HG03139 (cell line): Measurements from ENCODE around the gene ADCY2.

Experiments
- ATAC-seq: cut with Tn5 transposase; IDR thresholded peaks from one replicate; pipeline ENCODE4 v1.9.1; 2021; ENCODE audit not compliant: unreplicated experiment

The ADCY2 gene

GRCh38 chr5:7395947-7396712, at the start of gene ADCY2:
Gene ADCY2, plus strand, starts transcription at chr5:7396138. Its CDS starts 159 bp downstream, at chr5:7396297.
- ATAC-seq: no peak

GRCh38 chr5:7347377-7347776, 48.6 kb upstream of the ADCY2 start:
- ATAC-seq: no peak

- no peak for ATAC-seq
Observed at GRCh38 chr5:7348168-7348854, 47.6 kb upstream of the ADCY2 start.

GRCh38 chr5:7361593-7361992, 34.3 kb upstream of the ADCY2 start:
- no peak for ATAC-seq

- no peak for ATAC-seq
Observed at GRCh38 chr5:7363067-7363677, 32.8 kb upstream of the ADCY2 start.

GRCh38 chr5:7364226-7364875, 31.6 kb upstream of the ADCY2 start:
- ATAC-seq: no peak

- no peak for ATAC-seq
Observed at GRCh38 chr5:7367780-7368179, 28.2 kb upstream of the ADCY2 start.

- no peak for ATAC-seq
Observed at GRCh38 chr5:7372399-7372798, 23.5 kb upstream of the ADCY2 start.

- no peak for ATAC-seq
Observed at GRCh38 chr5:7374186-7374585, 21.8 kb upstream of the ADCY2 start.

GRCh38 chr5:7375457-7375856, 20.5 kb upstream of the ADCY2 start:
- no peak for ATAC-seq

GRCh38 chr5:7376871-7377270, 19.1 kb upstream of the ADCY2 start:
- ATAC-seq: no peak

GRCh38 chr5:7377761-7378160, 18.2 kb upstream of the ADCY2 start:
- no peak for ATAC-seq

GRCh38 chr5:7382588-7382987, 13.3 kb upstream of the ADCY2 start:
- ATAC-seq: no peak

GRCh38 chr5:7385681-7386080, 10.3 kb upstream of the ADCY2 start:
- no peak for ATAC-seq

GRCh38 chr5:7388553-7388952, 7.4 kb upstream of the ADCY2 start:
- no peak for ATAC-seq

- no peak for ATAC-seq
Observed at GRCh38 chr5:7391215-7391614, 4.7 kb upstream of the ADCY2 start.

- ATAC-seq: no peak
Observed at GRCh38 chr5:7391814-7392692, 3.9 kb upstream of the ADCY2 start.

GRCh38 chr5:7392693-7393024, 3.3 kb upstream of the ADCY2 start:
- no peak for ATAC-seq

GRCh38 chr5:7393921-7394799, 1.8 kb upstream of the ADCY2 start:
- ATAC-seq: no peak

- no peak for ATAC-seq
Observed at GRCh38 chr5:7394889-7395431, 978 bp upstream of the ADCY2 start.
